Measurements from ENCODE around the gene CRAMP1. TPM values are rescaled to one million over a fixed set of nuclear protein-coding genes. Genes with fewer than 3 reads are reported as not detected.

Gene CRAMP1
- total and polyA plus RNA-seq, 2 of the 8 experiments (the other 6 are each of a cell fraction or from before 2014, with no cell fraction given) = 19.2 to 23.2 TPM

GRCh38 chr16:1601031-1601430 is 11.1 kb upstream of the CRAMP1 start:
- CTCF ChIA-PET (ENCODE audit: partially characterized antibody) = no interaction called here

More at GRCh38 chr16:1601031-1601430, 11.1 kb upstream of the CRAMP1 start:
- Histone ChIP-seq H3K4me1 (replicated peaks in 1 of 4; ENCODE audit: control insufficient read depth in 3 of 4, insufficient read depth in 4 of 4, low read length in 3 of 4) (no peaks in the 10 kb centered on the region), H2BK5ac (ENCODE audit: low read depth, low read length) (no peak overlapping the region), H2BK120ac (replicated peaks; ENCODE audit: low read depth, low read length) (no peak overlapping the region), H4K8ac (ENCODE audit: extremely low read depth, insufficient read depth, low read length) (no peak overlapping the region), H3K23me2 (ENCODE audit: low read depth, low read length) (no peaks in the 10 kb centered on the region), H2AFZ (ENCODE audit: low read length) (no peak overlapping the region), H3K36me3 (ENCODE audit: control insufficient read depth in 2 of 4, insufficient read depth in 4 of 4, low read length in 3 of 4) (peaks cover 2 to 15% (median 9%) of the 10 kb centered on the region in 4 experiments; a peak in 5 of 8 replicates), H4K20me1 (replicated peaks in 1 of 2; ENCODE audit: control insufficient read depth in 1 of 2, insufficient read depth in 2 of 2, low read length in 2 of 2) (peaks cover under 1 to 2% of the 10 kb centered on the region in 2 experiments), H4K5ac (ENCODE audit: insufficient read length, low read depth, low read length) (no peak overlapping the region), H3K4me2 (ENCODE audit: insufficient read depth in 1 of 2, low read depth in 2 of 2, low read length in 2 of 2) (no peak overlapping the region), H3K79me1 (ENCODE audit: low read depth, low read length) (peaks cover 2% of the 10 kb centered on the region; the same call in 1 of the 2 replicates), H3K9ac (replicated peaks in 1 of 4; ENCODE audit: extremely low read depth in 1 of 4, low read depth in 3 of 4, low read length in 3 of 4) (no peak overlapping the region), H3K27me3 (replicated peaks in 1 of 4; ENCODE audit: control insufficient read depth in 3 of 4, extremely low read depth in 1 of 4, insufficient read depth in 3 of 4, low read length in 3 of 4) (no peaks in the 10 kb centered on the region), H3K18ac (ENCODE audit: extremely low read depth, low read length) (no peak overlapping the region), H3K27ac (ENCODE audit: low read depth, low read length) (no peak overlapping the region), H3K14ac (ENCODE audit: insufficient read length) (no peak overlapping the region), H2BK12ac (ENCODE audit: low read depth, low read length) (no peak overlapping the region), H3K23ac (ENCODE audit: insufficient read length) (no peak overlapping the region), H3K56ac (replicated peaks; ENCODE audit: insufficient read length, low read depth, low read length) (no peak overlapping the region), H3K9me3 (ENCODE audit: insufficient read depth in 2 of 2, low read depth in 1 of 2, low read length in 1 of 2) (peaks cover 0 to 13% of the 10 kb centered on the region in 2 experiments; a peak in 1 of 4 replicates), H3K79me2 (ENCODE audit: control insufficient read depth in 1 of 2, insufficient read depth in 2 of 2, low read length in 2 of 2) (no peaks in the 10 kb centered on the region), H3K4me3 (ENCODE audit: extremely low read depth in 1 of 4, insufficient read depth in 2 of 4, low read depth in 3 of 4, low read length in 4 of 4) (no peak overlapping the region), H2AK5ac (ENCODE audit: low read depth, low read length) (no peak overlapping the region), H4K91ac (replicated peaks; ENCODE audit: insufficient read length, low read length) (no peak overlapping the region), H2BK20ac (ENCODE audit: low read length) (no peak overlapping the region), H2BK15ac (ENCODE audit: low read length) (no peak overlapping the region), H3K4ac (replicated peaks; ENCODE audit: insufficient read length, low read depth, low read length) (no peak overlapping the region)
- TF ChIP-seq NRF1 (IDR thresholded peaks at IDR 0.05; ENCODE audit: low read depth, low read length) (no peak), MAFK (IDR thresholded peaks at IDR 0.05; ENCODE audit: low read depth, low read length) (no peak), SRF (IDR thresholded peaks at IDR 0.05; ENCODE audit: low read depth, low read length) (no peak), CTBP2 (IDR thresholded peaks at IDR 0.05; ENCODE audit: borderline replicate concordance, insufficient read depth, insufficient read length, low read length) (no peak), ZNF274 (IDR thresholded peaks at IDR 0.05; ENCODE audit: borderline replicate concordance, extremely low read depth, low read length) (no peak)
- no peak for FAIRE-seq
- 92% methylated on average over 6 of the region's 7 CpGs; no CpG with 5 or more reads in 1 of the 2 experiments for WGBS, 2 experiments (ENCODE audit: extremely low coverage in 1 of 2, insufficient coverage in 1 of 2, insufficient read length in 1 of 2, insufficient replicate concordance in 2 of 2, low coverage in 1 of 2, low lambda C conversion rate in 2 of 2, missing lambda C conversion rate in 1 of 2)
- no peak for DNase-seq (ENCODE audit: low read depth in 1 of 2, low spot score in 2 of 2)
- POLR2A ChIA-PET (ENCODE audit: partially characterized antibody) = interaction anchor here (0.6 to 1.2 kb wide), 2 partner anchors 9 to 25 kb away, joined by 3 to 7 read pairs; no protein-coding TSS in a partner anchor
